IMR-90 (cell line): ENCODE measurements around the gene FOXP1.
A peak's percentile ranks its signal among the peaks of the same experiment; 100 is the strongest.

Experiments used
- CEBPB ChIP-seq: IDR thresholded peaks from 2 replicates; pipeline ENCODE4 v1.6.1; 2012; ENCODE audit warnings: low read depth, low read length, improper control_type of control experiment
- CTCF ChIP-seq: conservative IDR thresholded peaks from 2 replicates; pipeline ENCODE4 v1.5.1; 2012; ENCODE audit warnings: mild to moderate bottlenecking, low read depth, low read length, improper control_type of control experiment
- MXI1 ChIP-seq: IDR thresholded peaks from 2 replicates; pipeline ENCODE4 v1.6.1; 2012; ENCODE audit warnings: low read depth, mild to moderate bottlenecking, low read length, moderate library complexity, borderline replicate concordance
- POLR2A ChIP-seq: IDR thresholded peaks from 2 replicates; pipeline ENCODE4 v1.6.1; 2012; ENCODE audit warnings: mild to moderate bottlenecking, low read depth, low read length
- RAD21 ChIP-seq: IDR thresholded peaks from 2 replicates; pipeline ENCODE4 v1.6.1; 2012; ENCODE audit warnings: low read length, improper control_type of control experiment
- USF2 ChIP-seq: fragments of 150-350 bp; IDR thresholded peaks from 2 replicates; pipeline ENCODE4 v1.6.1; 2017; ENCODE audit warnings: mild to moderate bottlenecking, antibody characterized with exemption, low read length, low read depth

- TF ChIP-seq CTCF (peak; percentile 79), USF2 (no peak), RAD21 (peak; percentile 82), MXI1 (no peak), CEBPB (no peak), POLR2A (no peak)
Measured at GRCh38 chr3:71585887-71586809, 2.6 kb upstream of the FOXP1 start.
